Esophagus (tissue), 2 donors: ENCODE results near the gene TENM4. TPM values are rescaled to one million over a fixed set of nuclear protein-coding genes. Genes with fewer than 3 reads are reported as not detected.

Experiments
- H3K27ac ChIP-seq, 2 donors: one replicate each; pipeline ENCODE4 v1.5.1; 2013; ENCODE audit warnings: low read depth in 2 of 2, mild to moderate bottlenecking in 2 of 2, inconsistent platforms in 1 of 2, low read length in 1 of 2, moderate library complexity in 1 of 2
- H3K27me3 ChIP-seq, 2 donors: one replicate each; pipeline ENCODE4 v1.6.1; 2013; ENCODE audit warnings: low read length in 2 of 2, control low read depth in 1 of 2, mild to moderate bottlenecking in 1 of 2; ENCODE audit not compliant: insufficient read depth in 2 of 2, control insufficient read depth in 1 of 2
- H3K36me3 ChIP-seq, 2 donors: one replicate each; pipeline ENCODE4 v1.6.1; 2013; ENCODE audit warnings: low read length in 1 of 2; ENCODE audit not compliant: control insufficient read depth in 2 of 2, insufficient read depth in 2 of 2
- H3K4me1 ChIP-seq, 2 donors: one replicate each; pipeline ENCODE4 v1.6.1; 2013; ENCODE audit warnings: low read length in 1 of 2; ENCODE audit not compliant: control insufficient read depth in 2 of 2, insufficient read depth in 2 of 2
- H3K4me3 ChIP-seq, 2 donors: one replicate each; pipeline ENCODE4 v1.5.1; 2013; ENCODE audit warnings: low read length in 2 of 2, mild to moderate bottlenecking in 2 of 2, low read depth in 1 of 2, moderate library complexity in 1 of 2
- H3K9me3 ChIP-seq, 2 donors: one replicate each; pipeline ENCODE4 v1.6.1; 2013; ENCODE audit warnings: mild to moderate bottlenecking in 2 of 2, low read depth in 1 of 2, low read length in 1 of 2, moderate library complexity in 1 of 2; ENCODE audit not compliant: control insufficient read depth in 2 of 2, insufficient read depth in 1 of 2
- WGBS, 2 donors: extraction: QIAGEN DNeasy Blood & Tissue Kit; methylation state at CpG; one replicate each; pipeline ENCODE4 v1.1.7; 2013; 5-methylcytosine and 5-hydroxymethylcytosine counted together
- polyA plus RNA-seq, 2 donors: library from polyadenylated mRNA; stranded (reverse); fragments of 200-250 nt; gene quantifications; one replicate each; pipeline ENCODE4 v1.2.3, GENCODE V29; 2013
- donor health status: healthy with polysubstance abuse.
- donor health status: Bipolar disorder and iron deficiency.

The TENM4 gene
- polyA plus RNA-seq, 2 donors: 1.3 to 4.1 TPM

DNA sequence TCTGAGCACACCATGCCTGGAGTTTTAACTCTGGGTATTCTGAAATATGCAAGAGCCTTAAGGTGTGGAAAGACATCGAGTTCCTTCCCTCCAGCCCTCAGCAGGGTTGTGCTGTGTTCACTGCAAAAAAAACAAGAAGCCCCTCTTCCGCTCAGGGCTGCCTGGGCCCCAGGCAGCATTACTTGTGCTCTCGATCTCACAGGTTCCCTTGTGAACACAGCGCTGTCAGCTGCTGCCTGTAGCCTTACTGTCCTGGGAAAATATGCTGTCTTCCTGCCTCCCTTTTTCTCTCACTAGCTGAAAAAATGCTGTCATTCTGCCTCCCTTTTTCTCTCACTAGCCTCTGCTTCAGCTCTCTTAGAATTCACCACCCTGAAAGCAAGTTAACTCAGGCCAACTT, 15.7 kb upstream of the TENM4 start:
- H3K36me3 ChIP-seq: no peaks in the 10 kb centered on the region
- H3K4me1 ChIP-seq: no peaks in the 10 kb centered on the region
- no peak overlapping the region for H3K27ac ChIP-seq
- H3K9me3 ChIP-seq: no peaks in the 10 kb centered on the region
- no peaks in the 10 kb centered on the region for H3K27me3 ChIP-seq
- WGBS, 2 donors: 44 to 65% methylated on average over 4 of the region's 4 CpGs
- H3K4me3 ChIP-seq: no peak overlapping the region

DNA sequence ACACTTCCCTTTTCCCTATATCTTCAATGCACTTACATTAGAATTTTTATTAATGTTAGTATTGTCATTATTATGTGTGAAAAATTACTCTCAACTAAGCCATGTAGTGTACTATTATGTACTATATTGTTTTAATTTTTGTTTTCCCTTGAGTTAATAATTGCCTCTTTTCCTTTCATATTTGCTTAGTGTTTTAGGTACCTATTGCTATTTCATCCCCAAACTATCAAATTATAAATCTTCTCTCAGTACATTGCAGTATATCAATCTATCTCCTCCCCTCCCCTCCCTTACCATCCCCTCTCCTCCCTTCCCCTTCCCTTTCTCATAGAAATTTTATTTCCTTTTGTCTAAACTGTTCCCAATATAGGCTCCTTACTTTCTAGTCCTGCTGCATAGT, 12.8 kb upstream of the TENM4 start:
- Histone ChIP-seq H3K4me1 (no peaks in the 10 kb centered on the region), H3K4me3 (no peak overlapping the region), H3K36me3 (no peaks in the 10 kb centered on the region), H3K27me3 (no peaks in the 10 kb centered on the region), H3K27ac (no peak overlapping the region), H3K9me3 (no peaks in the 10 kb centered on the region)

GRCh38 chr11:79449040-79449439, 8.2 kb upstream of the TENM4 start:
- Histone ChIP-seq H3K4me1 (no peaks in the 10 kb centered on the region), H3K4me3 (no peak overlapping the region), H3K27ac (no peak overlapping the region), H3K36me3 (no peaks in the 10 kb centered on the region), H3K27me3 (no peaks in the 10 kb centered on the region), H3K9me3 (no peaks in the 10 kb centered on the region)
- 73 to 86% methylated on average over 5 of the region's 5 CpGs for WGBS, 2 donors

DNA sequence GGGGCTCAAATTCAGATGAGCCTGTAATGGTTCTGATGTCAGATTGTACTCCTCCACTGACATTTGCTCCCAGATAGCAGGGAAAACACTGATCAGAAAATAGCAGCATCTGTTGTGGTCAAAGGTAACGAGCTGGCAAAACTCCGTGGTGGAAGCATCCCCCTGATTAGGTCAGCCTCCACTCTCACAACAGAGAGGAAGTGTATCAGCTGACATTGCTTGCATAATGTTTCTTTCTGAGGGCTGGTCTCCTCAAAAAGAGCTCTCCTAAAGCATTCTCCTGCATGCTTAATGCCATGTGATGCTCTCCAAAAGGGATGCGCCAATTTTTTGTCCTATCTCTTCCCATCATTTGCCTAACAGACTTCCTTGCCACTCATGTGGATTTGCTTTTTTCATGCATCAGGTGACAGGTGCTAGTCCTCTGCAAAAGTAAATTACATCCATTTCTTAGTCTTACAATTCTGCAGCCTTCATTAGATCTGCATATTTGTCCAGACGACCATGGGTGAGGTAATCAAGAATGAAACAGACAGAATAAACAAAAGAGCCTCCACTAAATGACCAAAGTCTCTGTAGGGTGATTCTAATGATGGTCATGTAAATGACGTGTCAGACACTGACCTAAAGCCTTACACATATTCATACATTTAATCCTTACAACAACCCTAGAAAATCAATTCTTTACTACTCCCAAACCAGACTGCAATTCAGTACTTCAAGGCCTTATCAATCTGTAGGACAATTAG, 6.4 kb upstream of the TENM4 start:
- H3K4me1 ChIP-seq: no peaks in the 10 kb centered on the region
- H3K27me3 ChIP-seq: no peaks in the 10 kb centered on the region
- no peak overlapping the region for H3K27ac ChIP-seq
- WGBS, 2 donors: 53 to 67% methylated on average over 5 of the region's 5 CpGs
- H3K4me3 ChIP-seq: no peak overlapping the region
- no peaks in the 10 kb centered on the region for H3K36me3 ChIP-seq
- peaks cover 0 to 1% of the 10 kb centered on the region in 2 donors for H3K9me3 ChIP-seq

DNA sequence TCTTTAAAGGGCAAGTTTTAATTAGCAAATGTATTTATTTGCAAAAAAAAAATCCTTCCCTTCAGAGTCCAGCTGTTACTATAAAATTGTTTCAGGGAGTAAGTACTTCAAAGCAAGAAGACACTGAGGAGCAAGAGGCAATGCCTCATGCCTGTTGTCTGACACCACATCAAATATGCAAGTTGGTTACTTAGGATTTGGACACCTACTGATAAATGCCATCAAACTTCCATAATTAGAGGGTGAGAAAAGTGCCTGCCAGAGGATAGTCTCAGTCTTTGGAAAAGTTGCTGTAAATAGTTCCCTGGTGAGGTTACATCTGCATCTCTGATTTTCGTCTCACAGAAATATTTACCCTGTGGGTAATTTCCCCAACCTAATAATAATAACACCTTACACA, 4.1 kb upstream of the TENM4 start:
- no peak overlapping the region for H3K27ac ChIP-seq
- WGBS, 2 donors: 58 to 65% methylated on average over 1 of the region's 1 CpG
- no peaks in the 10 kb centered on the region for H3K27me3 ChIP-seq
- H3K4me1 ChIP-seq: no peaks in the 10 kb centered on the region
- peaks cover 0 to 1% of the 10 kb centered on the region in 2 donors for H3K9me3 ChIP-seq
- no peaks in the 10 kb centered on the region for H3K36me3 ChIP-seq
- no peak overlapping the region for H3K4me3 ChIP-seq

- Histone ChIP-seq H3K4me3 (peak overlapping the region in 1 of 2 donors; percentile 46), H3K27me3 (no peaks in the 10 kb centered on the region), H3K36me3 (no peaks in the 10 kb centered on the region), H3K4me1 (peaks cover 5 to 6% of the 10 kb centered on the region in 2 donors), H3K9me3 (peaks cover 0 to 1% of the 10 kb centered on the region in 2 donors), H3K27ac (peak overlapping the region in 1 of 2 donors; percentile 57)
- 19 to 37% methylated on average over 10 of the region's 10 CpGs for WGBS, 2 donors
Observed at GRCh38 chr11:79441461-79441875, 638 bp upstream of the TENM4 start.

DNA sequence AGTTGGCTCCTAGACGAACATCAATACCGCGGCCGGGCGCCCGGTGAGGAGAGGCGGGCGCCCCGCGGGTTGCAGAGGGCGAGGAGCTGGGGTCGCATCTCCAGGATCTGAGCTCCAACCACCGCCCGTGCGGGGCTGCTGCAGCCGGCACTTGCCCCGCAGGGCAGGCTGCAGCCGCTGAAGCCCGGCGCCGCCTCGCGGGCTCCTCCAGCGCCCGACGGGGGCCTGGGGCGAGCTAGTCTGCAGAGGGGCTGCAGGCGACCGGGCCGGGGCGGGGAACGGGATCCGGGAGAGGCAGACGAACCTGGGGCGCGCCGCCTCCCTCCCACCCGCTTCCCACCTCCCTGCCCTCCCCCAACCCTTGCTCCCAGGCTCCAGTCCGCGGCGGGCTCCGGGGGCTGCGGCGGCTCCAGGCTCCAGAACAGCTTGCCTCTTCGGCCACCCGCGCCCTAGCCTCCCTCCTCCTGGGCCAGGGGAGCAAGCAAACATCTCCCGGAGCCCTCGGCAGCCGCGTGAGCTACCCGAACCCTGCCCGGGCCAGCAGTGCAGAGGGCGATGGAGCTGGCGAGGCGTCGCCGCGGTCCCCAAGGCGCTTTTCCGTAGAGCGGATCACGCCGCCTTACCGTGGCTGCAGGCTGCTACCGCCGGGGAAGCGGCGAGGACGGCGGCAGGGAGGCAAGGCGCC, 802 bp downstream of the TENM4 start:
- H3K4me3 ChIP-seq: peak overlapping the region; percentile 46 to 60
- WGBS, 2 donors: 1% methylated on average over 71 to 72 of the region's 72 CpGs
- H3K4me1 ChIP-seq: peaks cover 5 to 6% of the 10 kb centered on the region in 2 donors
- no peaks in the 10 kb centered on the region for H3K27me3 ChIP-seq
- H3K9me3 ChIP-seq: peaks cover 0 to 1% of the 10 kb centered on the region in 2 donors
- H3K27ac ChIP-seq: peak overlapping the region; percentile 57 to 72
- H3K36me3 ChIP-seq: no peaks in the 10 kb centered on the region

- H3K27ac ChIP-seq: no peak overlapping the region
- H3K36me3 ChIP-seq: no peaks in the 10 kb centered on the region
- peaks cover 0 to 1% of the 10 kb centered on the region in 2 donors for H3K9me3 ChIP-seq
- peaks cover 5 to 6% of the 10 kb centered on the region in 2 donors for H3K4me1 ChIP-seq
- 2 to 4% methylated on average over 21 to 24 of the region's 24 CpGs for WGBS, 2 donors
- H3K27me3 ChIP-seq: no peaks in the 10 kb centered on the region
- peak overlapping the region; percentile 46 to 60 for H3K4me3 ChIP-seq
Observed at GRCh38 chr11:79439410-79439885, 1.4 kb downstream of the TENM4 start.

DNA sequence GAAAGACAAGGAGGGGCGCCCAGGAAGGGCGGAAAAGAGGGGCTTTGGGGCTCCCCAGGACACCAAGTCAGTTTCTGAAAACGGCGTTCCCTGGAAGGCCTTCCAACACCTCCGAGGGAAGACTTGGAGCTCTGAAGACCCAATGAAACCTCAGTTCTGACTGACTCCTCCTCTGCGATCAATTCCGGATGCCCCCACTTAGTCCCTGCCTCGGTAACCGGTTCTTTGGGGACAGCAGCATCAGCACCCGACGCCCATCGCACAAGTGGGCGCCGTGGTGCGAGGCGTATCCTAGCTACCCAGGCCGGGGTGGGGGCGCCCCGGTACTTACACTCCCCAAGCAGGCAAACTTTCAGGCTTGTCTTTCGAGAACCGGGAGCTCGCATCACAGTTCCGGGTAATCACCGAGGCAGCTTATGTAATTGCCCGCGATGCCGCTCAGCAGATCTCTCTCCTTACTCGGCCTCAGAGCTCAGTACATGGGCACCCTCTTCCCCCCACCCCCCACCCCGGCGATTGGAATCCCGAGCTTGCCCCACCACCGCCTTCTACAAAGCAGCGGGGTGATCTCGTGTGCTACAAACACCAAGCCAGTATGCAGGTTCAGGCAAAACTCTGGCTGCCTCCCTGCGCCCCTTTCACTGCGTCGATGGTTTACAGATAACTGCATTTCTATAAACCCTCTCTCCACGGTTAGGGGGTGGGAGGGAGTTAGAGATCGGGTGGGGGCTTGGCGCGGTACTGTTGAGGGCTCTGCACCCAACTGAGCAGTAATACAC, 2.0 kb downstream of the TENM4 start:
- Histone ChIP-seq H3K27me3 (no peaks in the 10 kb centered on the region), H3K36me3 (no peaks in the 10 kb centered on the region)

More for the DNA sequence above, 2.0 kb downstream of the TENM4 start:
- peak overlapping the region; percentile 46 to 60 for H3K4me3 ChIP-seq
- peaks cover 0 to 1% of the 10 kb centered on the region in 2 donors for H3K9me3 ChIP-seq
- peak overlapping the region; percentile 30 to 88 for H3K27ac ChIP-seq
- H3K4me1 ChIP-seq: peaks cover 5 to 6% of the 10 kb centered on the region in 2 donors
- WGBS, 2 donors: 3 to 5% methylated on average over 41 of the region's 41 CpGs
